Measurements from ENCODE around the gene TMEM219.
"Not testable (repeated sequence)": the region's sequence is repeated elsewhere in the genome, so short reads cannot be mapped to it uniquely, and the experiment has no call there.

TMEM219 gene

DNA sequence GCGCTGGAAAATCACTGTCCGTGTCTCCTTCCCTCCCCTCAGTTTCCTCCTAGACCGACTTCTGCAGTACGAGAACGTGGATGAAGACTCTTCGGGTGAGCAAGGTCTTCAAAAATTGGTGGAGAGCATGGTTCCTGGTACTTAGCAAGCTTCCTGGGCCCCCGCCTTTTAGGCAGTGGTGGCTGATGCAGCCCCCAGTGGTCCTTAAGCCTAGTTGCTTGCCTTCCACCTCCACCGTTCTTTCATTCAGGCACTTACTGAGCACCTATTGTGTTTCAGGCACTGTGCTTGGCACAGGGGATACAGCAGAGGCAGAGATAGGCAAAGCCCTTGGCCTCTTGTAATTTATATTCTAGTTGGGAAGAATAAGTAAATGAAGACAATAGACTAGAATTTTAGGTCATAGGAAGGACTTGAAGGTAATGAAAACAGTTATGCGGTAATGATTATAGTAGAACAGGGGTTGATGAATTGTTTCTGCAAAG lies 34.9 kb downstream of the TMEM219 start:
- DNase-seq, result no peak

DNA sequence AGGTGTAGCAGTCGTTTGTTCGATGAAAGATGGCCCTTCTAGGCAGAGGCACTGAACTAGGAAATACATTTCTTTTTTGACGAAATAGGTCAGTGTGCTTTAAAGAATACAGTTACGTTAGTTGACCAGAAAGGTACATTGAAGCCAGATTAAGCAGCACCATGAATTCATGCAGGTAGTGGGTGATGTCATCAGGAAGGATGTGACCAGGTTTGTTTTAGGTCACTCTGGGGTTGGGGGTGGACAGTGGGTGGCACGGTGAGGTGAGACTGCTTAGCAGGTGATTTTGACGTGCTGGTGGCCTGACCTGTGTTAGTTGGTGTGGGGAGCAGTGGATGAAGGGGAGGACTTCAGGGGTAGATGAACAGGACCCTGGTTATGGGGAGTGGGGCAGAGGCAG lies 37.7 kb downstream of the TMEM219 start:
- DNase-seq, result no peak

DNA sequence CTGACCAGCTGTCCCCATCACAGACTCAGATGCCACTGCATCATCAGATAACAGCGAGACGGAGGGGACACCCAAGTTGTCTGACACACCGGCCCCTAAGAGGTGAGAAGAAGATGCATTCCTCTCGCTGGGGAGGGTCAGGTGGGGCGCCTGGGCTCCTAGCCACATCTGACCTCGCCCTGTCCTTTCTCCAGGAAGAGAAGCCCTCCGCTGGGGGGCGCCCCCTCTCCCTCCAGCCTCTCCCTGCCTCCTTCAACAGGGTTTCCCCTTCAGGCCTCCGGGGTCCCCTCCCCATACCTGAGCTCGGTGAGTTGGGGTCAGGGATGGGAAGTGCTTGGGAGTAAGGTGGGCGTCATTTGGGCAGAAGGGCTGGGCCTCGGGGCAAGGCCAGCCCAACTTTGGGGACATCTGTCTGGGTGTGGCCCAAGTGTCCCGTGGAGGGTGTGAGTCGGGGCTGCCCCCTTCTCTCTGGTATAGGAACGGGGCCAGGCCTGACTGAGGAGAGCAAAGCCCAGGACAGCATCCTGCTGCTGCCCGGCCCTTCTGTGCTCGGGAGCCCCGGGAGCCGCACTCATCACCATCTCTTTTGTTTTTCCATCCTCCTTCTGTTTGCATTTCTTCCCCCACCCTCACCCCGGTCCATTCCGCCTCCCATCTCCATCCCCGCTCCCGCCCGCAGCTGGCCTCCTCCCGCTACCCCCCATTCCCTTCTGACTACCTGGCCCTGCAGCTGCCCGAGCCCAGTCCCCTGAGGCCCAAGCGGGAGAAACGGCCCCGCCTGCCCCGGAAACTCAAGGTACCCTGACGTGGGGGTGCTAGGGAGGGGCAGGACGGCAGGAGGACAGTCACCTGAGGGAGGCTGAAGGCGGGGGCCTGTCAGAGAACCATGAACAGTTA lies 39.1 kb downstream of the TMEM219 start:
- no peak for DNase-seq

DNA sequence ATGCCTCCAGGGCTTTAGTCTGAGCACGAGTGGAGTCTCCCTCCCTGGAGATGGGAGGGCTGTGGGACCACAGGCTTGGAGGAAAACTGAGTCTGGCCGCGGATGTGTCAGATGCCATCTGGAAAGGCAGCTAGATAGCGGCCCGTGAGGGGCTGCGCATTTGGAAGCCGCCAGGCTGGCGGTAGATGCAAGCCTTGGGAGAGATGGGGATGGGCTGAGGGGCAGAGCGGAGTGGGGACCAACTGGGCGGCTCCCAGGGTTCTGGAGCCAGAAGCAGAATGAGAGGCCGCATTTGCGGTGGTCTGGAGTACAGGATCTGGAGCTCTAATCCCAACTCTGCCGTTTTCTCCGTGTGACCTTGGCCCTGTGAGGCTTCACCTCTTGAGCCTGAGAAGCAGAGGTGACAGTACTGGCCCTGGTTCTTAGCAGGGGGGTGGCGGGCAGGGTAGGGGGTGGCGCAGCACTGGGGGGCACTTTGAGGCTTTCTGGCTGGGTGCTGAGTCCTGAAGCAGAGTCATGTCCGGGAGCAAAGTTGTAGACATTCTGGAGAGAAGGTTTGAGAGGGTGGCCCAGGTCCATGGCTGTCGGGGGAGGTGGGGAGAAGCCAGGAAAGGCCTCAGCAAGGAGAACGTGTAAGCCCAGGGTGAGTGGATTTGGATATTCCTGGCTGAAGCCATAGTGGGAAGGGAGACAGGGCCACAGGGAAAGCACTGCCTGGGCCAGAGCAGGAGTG lies 40.9 kb downstream of the TMEM219 start:
- DNase-seq, result no peak

DNA sequence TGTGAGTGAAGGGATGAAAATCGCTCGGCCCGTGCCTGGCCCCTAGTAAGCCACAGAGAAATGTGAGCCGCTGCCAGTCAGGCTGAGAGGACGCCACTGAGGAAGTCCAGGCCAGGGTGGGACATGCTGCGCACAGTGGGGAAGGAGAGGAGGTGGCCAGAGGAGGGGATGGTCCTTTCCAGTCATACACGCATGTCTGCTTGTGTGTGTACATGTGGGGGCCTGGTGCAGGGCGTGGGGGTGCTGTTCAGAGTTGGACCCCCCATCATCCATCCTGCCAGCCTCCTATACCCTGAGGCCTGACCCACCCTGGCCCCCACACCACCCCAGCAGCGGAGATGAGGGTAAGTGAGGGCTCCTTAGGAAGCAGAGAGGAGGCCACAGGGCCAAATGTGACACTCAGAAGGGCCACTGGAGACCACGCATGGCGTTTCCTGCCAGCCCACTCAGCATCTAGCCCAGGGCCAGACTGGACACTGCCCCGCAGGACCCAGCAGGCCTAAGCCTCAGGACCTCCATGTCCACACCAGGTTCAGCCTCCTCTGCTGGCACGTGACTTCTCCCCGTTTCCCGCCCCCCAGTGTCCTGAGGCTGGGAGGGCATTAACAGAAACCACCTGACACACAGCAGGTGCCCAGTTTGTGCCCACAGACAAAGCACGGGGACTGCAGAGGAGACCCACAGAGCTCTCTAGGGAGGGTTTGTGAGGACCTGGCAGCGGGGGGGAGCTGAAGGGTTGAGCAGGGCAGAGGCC lies 42.0 kb downstream of the TMEM219 start:
- no peak for DNase-seq

DNA sequence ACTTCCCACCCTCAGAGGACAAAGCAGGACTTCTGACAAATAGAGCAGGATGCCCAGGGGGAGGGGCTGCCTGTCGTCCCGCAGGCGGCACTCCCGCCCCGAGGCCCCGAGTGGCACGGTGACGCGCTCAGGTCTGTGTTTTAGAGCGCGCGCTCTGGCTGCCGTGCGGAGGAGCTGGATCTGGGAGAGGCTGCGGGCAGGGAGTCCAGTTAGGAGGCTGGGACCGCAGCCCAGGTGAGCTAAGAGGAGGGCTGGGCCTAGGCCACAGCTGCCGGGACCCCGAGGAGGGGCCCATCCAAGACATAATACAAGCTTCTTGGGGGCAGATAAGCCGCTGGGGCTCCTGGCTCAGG lies 42.5 kb downstream of the TMEM219 start:
- no peak for DNase-seq

DNA sequence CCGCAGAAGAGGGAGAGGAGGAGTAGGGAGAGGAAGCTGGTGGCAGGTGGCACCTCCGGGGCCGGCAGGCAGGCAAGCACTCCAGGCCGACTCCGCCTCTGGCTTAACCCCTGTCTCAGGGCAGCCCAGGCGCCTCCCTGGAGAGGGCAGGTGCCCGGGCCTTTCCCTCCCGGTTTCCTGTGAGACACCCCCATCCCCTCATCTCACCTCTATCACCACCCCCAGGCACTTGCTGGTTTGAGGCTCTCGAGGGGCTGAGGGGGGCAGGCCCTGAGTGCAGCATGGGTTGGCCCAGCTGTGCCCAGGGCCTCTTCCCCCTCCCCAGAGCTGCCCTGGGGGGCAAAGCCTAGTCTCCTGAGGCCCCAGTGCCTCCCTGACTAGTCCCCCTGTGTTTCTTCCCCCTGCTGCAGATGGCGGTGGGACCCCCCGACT lies 42.9 kb downstream of the TMEM219 start:
- DNase-seq, result no peak

DNA sequence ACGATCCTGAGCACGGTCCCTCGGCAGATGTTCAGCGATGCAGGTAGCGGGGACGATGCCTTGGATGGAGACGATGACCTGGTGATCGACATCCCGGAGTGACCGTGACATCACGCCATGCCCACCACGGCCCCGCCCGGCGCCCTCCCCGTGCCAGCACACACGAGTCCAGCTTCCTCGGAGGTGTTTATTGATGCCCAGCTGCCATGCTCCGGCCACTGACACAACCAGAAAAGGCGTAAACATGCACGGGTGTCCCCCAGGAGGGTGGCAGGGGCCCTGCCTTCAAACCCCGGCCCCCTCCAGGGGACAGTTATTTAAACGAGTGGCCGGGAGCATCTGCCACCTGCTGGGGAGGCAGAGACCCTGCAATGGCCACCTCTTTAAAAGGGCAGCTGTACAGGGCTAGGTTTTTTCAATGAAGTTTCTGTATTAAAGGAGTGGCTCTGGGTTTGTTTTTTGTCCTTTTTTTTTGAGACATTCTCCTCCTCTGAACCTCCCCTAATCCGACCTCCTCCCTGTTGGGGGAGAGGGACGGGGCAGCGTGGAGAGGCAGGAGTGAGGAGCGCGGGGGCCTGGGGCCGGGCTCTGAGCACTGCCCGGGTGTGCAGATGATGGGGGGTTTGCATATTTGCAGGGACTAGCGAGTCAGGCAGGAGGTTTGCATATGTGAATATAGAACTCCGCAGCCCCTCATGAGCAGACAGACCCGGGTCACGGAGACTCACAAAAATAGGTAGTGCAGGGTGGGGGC lies 43.6 kb downstream of the TMEM219 start:
- DNase-seq, result no peak

DNA sequence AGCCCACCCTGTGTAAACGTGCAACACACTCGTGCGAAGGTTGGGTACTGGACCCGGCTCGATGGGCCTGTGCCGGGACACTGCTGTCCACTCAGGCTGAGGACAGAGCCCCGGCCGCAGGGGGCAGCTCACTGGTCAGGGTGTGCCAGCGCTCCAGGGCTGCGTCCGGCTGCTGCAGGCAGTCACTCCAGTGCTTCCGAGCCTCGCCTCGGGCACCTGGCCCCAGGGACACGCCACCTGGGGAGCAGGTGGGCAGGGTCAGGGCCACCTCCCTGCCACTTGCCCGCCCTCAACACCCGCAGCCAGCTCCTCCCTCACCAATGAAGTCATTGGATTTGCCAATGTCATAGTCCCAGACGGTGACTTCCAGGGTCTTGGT lies 44.2 kb downstream of the TMEM219 start:
- DNase-seq, result no peak

DNA sequence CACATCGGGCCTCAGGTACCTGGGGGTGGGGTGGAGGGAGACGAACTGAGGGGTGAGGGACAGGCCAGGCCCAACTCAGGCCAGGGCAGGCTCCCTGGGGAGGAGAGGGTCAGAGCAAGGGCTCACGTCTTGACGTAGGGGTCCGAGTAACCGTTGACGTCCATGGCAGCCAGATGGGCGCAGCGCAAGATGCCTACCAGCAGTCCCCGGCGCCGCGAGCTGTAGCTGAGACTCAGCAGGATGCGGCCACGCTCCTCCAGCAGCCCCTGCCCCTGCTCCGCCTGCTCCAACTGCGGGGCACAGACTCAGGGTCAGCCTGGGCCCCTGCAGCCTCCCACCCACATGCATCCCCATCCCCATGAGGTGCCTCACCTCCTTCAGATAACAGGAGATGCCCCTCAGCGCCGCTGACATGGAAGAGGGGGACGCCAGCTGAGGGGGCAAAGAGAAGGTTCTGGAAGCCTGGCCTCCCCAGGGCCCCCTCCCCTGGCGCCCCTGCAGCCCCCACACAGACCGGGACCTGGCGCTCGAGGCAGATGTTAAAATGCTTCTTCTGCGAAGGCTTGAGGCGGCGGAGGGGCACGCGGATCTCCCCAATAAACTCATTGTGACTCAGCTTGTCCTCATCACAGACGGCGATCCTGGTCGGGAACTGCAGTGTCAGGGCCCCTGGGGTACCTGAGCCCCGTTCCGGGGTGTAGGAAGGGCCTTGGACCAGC lies 44.9 kb downstream of the TMEM219 start:
- DNase-seq, result no peak

DNA sequence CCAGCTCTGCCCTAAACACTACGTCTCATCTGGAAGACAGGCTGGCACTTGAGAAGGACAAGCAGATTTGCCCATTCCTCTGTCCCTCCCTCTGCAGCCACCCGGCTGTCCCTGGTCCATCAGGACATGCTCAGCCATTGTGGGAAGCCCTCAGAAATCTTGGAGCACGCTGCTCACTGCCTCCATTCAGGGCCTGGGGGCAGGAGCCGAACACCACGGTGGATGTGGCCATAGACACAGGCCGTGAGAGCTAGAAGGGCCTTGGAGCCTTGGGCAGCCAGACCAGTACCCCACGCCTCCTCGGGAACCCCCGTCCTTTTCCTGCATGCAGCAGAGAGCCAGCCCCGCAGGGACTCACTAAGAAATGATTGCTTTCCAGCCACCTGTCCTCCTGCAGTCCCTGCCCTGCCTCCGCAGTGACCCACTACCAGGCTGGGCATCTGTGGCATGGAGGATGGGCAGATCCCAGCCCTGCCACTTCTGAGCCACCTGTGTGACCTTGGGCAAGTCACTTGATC lies 45.6 kb downstream of the TMEM219 start:
- DNase-seq, result no peak

DNA sequence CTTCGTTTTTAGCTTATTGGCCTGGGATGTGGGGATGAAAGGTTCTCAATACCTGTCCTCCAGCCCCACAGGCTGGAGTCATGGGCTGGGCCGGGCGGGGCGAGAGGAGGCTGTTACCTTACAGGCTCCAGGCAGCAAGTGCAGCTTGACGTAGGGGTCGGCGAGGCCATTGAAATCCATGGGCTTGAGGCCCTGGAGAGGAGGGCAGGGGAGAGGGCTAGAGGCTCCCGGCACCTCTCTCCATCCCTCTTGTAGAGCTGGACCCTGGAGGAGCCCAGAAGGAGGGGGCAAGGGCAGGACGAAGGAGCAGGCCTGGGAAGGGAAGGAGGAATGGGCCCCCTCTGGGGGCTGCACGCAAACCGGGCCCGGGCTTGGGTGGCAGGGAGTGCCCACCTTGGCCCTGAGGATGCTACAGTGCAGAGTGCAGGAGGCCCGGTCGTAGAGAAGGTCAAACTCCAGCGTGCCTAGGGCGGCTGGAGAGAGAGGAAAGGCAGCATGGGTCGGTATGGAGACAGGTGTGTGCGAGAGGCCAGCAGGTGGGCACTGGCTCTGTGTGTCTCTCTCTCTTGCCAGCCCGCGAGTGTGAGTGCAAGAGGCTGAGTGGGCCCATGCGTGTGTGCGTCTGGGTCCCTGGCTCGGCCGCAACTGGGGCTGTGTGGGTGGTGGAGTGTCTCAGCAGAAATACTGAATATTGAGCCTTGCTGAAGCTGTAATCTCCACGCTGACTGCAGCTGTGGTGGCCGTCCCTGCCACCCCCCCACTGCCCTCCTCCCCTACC lies 47.4 kb downstream of the TMEM219 start:
- DNase-seq, result no peak

DNA sequence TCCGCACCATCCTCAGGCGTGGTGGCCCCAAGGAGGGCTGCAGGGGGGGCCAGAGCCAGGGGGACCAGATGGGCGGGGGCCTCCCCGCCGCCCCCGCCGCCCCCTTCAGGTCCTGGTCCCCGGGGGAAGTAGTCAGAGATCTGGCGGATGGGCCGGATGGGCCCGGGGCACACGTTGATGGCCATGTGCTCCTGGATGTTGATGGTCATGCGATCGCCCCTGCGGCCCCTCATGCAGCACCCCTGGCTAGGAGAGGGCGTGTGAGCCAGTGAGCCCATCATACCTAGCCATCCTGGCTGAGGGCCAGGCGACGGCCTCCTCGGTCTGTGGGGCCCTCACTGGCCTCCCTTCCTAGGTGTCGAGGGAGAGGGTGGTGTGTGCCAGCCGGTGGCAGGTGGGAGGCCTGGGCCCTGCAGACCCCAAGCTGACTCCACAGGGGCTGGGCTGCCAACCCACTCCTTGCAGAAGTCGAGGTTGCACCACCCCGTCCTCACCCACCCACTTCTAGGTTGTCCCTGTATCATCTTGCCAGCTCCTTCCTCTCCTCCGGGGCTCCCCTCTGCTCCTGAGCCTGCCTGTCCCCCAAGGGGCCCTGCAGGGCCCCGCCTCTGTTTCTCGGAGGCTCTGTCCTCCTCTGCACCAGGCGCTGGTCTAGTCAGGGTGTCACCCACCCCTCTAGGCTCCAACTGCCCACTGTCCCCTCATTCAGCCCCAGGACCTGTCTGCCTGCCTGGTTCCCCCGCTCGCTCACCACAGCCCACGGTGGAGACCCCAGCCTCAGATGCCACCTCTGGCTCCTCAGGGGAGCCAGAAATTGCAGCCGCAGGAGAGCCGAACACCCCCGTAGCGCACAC lies 48.3 kb downstream of the TMEM219 start:
- DNase-seq, result no peak

DNA sequence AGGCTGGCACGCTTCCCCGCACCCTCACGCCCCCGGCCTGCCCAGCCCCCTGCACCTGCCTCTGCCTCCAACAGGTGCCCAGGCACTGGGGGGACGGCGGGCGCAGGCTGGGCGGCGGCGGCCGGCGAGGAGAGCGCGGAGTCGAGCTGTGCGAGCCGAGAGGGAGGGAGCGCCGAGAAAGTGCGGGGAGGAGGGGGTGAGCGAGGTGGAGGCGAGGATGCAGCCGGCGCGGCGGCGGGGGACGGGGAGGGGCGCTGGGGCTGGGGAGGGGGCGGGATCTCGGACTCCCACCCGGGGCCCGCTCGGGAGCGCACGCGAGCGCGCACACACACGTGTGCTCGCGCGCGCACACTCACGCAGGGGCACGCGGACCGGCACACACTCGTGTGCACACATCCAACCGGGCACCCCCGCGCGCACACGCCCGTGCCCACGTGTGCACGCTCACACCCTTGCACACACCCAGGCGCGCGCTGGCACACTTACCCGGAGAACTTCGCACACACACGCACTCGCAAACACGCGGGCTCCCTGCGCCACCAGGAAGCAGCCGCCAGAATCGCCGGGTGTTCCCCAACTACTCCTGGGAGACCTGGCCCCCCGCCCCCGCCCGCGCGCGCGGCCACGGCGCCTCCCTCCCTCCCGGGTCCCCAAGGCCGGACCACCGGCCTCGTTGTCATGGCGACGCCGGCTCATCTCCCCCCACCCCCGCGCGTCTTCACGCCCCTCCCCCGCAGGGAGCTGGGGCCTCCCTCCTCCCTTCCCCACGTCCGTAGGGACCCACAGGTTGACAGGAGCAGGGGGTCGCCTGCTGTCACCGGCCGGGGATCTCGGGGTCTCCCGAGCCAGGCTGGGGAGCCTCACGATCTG lies 49.2 kb downstream of the TMEM219 start, which contains the start of gene DOC2A:
Gene DOC2A (minus strand): TSS at position 184 of the 870 bp plus-strand sequence. CDS start 805 bp downstream, outside the sequence.
- DNase-seq, result no peak

DNA sequence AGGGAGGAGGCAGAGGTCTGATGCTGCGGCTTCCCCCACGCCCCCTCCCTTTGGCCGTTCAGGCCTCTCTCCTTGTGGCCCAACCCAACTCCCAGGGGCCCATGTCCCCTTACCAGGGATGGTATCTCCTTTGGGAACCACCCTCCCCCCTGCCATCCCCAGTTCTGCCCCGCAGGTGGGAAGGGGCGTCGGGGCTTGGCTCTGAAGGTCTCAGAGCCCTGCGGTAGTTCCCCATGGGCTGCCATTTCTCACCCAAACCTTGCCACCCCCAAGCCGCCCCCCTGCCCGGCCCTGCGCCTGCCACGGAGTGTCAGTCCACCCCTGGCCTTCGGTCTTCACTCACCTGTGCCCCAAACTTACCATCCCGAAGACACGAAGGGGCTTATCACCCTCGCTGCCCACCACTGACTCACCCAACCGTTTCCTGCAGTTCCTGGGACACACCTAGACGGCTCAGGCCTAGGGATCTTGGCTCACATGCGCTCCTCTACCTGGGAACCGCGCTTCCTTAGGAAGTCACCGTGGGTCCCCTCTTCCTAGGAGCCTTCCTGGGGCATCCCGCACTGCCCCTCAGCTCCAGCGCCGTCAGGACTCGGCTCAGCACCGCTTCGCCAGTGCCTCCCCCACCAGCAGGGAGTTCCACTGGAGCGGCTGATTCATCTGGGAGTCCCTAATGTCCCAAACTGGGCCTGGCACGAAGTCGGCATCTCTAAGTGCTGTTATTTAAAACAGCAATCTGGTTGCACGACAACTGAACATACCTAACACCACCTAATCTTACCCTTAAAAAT lies 50.0 kb downstream of the TMEM219 start:
- DNase-seq, result no peak

DNA sequence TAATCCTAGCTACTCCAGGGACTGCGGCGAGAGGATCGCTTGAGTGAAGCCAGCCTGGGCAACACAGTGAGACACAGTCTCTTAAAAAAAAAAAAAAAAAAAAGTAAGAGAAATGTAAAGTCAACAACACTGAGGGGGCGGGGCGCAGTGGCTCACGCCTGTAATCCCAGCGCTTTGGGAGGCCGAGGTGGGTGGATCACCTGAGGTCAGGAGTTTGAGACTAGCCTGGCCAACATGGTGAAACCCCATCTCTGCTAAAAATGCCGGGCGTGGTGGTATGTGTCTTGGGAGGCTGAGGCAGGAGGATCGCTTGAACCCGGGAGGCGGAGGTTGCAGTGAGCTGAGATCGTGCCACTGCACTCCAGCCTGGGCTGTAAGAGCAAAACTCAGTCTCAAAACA lies 50.7 kb downstream of the TMEM219 start:
- not testable (repeated sequence) for DNase-seq

DNA sequence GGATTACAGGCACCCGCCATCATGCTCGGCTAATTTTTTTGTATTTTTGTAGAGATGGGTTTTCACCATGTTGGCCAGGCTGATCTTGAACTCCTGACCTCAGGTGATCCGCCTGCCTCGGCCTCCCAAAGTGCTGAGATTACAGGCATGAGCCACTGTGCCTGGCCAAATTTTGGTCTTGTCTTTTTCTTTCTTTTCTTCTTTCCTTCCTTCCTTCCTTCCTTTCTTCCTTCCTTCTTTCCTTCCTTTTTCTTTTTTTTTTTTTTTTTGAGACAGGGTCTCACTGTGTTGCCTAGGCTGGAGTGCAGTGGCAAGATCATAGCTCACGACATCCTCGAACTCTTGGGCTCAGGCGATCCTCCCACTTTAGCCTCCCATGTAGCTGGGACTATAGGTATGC lies 53.6 kb downstream of the TMEM219 start:
- DNase-seq, result not testable (repeated sequence)

Measured in islet precursor cell (in vitro differentiated cells).